Retinal pigment epithelial cell (primary cell): ENCODE results near the gene CRYBG1.

Experiments used
- DNase-seq: peaks from one replicate; pipeline ENCODE4 v3.0.0-alpha.2; 2010; ENCODE audit warnings: low read depth
- H3K4me3 ChIP-seq: 2 replicates; pipeline ENCODE4 v1.5.1; 2011; ENCODE audit warnings: mild to moderate bottlenecking, low read length, control low read depth, moderate library complexity
- TF ChIP-seq, protein P1 (sequence below): conservative IDR thresholded peaks from 2 replicates; pipeline ENCODE4 v1.5.1; 2011; ENCODE audit warnings: low read depth, low read length, control low read depth, inconsistent platforms

CRYBG1 gene

GRCh38 chr6:106568530-106568929 is 208.0 kb downstream of the CRYBG1 start:
- H3K4me3 ChIP-seq: no peak overlapping the region
- TF ChIP-seq, protein P1, sequence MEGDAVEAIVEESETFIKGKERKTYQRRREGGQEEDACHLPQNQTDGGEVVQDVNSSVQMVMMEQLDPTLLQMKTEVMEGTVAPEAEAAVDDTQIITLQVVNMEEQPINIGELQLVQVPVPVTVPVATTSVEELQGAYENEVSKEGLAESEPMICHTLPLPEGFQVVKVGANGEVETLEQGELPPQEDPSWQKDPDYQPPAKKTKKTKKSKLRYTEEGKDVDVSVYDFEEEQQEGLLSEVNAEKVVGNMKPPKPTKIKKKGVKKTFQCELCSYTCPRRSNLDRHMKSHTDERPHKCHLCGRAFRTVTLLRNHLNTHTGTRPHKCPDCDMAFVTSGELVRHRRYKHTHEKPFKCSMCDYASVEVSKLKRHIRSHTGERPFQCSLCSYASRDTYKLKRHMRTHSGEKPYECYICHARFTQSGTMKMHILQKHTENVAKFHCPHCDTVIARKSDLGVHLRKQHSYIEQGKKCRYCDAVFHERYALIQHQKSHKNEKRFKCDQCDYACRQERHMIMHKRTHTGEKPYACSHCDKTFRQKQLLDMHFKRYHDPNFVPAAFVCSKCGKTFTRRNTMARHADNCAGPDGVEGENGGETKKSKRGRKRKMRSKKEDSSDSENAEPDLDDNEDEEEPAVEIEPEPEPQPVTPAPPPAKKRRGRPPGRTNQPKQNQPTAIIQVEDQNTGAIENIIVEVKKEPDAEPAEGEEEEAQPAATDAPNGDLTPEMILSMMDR: no peak
- DNase-seq: no peak

DNA sequence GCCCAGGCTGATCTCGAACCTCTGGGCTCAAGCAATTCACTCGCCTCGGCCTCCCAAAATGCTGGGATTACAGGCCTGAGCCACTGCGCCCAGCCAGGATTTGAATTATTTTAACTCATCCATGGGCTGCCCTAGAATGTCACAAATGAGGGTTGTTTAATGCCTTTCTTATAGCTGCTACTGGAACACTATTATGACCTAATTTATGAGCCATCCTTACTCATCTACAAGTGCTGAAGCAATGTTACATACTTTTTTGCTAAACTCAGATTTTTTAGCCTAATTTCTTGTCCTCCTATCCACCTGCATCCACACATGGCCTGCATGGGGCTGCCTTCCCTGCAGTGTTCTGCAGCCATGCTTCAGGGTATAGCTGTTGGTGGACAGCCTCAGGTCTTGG is 208.9 kb downstream of the CRYBG1 start:
- TF ChIP-seq, protein P1: no peak
- no peak overlapping the region for H3K4me3 ChIP-seq
- no peak for DNase-seq

DNA sequence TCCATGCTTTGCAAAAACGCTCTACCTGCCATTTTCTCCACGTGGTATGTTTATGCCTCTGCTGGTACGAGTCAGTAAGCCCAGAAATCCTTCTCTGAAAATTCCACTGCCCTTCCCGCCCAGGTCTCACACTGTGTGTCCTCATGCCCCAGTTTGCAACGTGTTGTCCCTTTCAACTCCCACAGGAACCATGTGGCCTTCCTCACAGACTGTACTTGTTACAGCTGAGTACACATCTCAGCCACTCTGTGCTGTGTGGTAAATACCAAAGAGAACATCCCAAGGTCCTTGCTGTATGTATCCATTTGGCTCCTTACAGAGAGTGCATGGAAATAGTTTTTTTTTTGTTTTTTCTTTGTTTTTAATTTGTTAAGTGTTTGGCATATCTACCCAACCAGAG is 211.9 kb downstream of the CRYBG1 start:
- DNase-seq: no peak

GRCh38 chr6:106572875-106573585 is 212.5 kb downstream of the CRYBG1 start:
- no peak for DNase-seq
- TF ChIP-seq, protein P1: no peak
- H3K4me3 ChIP-seq: no peak overlapping the region

More for the DNA sequence above, 211.9 kb downstream of the CRYBG1 start:
- H3K4me3 ChIP-seq: no peak overlapping the region
- TF ChIP-seq, protein P1: no peak

- DNase-seq: peak; percentile 73
- TF ChIP-seq, protein P1: no peak
These were observed 214.4 kb downstream of the CRYBG1 start for GRCh38 chr6:106574741-106575458.

GRCh38 chr6:106579281-106579680 is 218.8 kb downstream of the CRYBG1 start:
- TF ChIP-seq, protein P1: no peak
- no peak overlapping the region for H3K4me3 ChIP-seq
- no peak for DNase-seq

More at GRCh38 chr6:106574741-106575458, 214.4 kb downstream of the CRYBG1 start:
- no peak overlapping the region for H3K4me3 ChIP-seq
